ENCODE data around the gene SHB.

- no peak for TF ChIP-seq CTCF (IDR thresholded peaks at IDR 0.05)
- no peak for TF ChIP-seq POLR2A (IDR thresholded peaks at IDR 0.05)
Observed at GRCh38 chr9:38057416-38058195, 11.4 kb downstream of the SHB start.

Measured in thyroid gland (tissue), 4 donors.